ENCODE measurements around the gene CRYBB1. TPM values are rescaled to one million over a fixed set of nuclear protein-coding genes. Genes with fewer than 3 reads are reported as not detected.

CRYBB1 gene
- total RNA-seq, 4 donors from 2014 or later, result 1.0 TPM; not detected in 3

MicroRNAs within 50 kb of the gene (microRNA counts, 767-probe panel; counts per million panel counts)
- 0 to 1,490 counts per million in 2 donors for microRNA hsa-miR-548j

Small RNAs within 50 kb of the gene (microRNA-seq; reads per million reads assigned to microRNA genes)
- 5.1 reads per million, percentile 10 among the genes with 10 or more reads in this experiment for gene MIR548J

Small RNAs within 50 kb of the gene (small RNA-seq; reads per million reads assigned to genes)
- gene MIR548J (not detected), gene RF01874 (not detected)

Other genes starting within 250 kb of the CRYBB1 start
- gene ASPHD2, start 188.8 kb downstream of the CRYBB1 start, total RNA-seq, result 1 to 10 TPM in 3 of 4 donors, under 1 TPM in 1; 0.38 to 2.4 (median 1.6) TPM
- 10 to 100 TPM; 27.4 to 51.8 (median 39.1) TPM for gene HPS4, start 134.2 kb downstream of the CRYBB1 start, total RNA-seq
- gene SRRD, start 134.2 kb downstream of the CRYBB1 start, total RNA-seq, result 10 to 100 TPM; 17.9 to 37.4 (median 26.2) TPM
- 10 to 100 TPM; 30.7 to 66.7 (median 50.0) TPM for gene TFIP11, start 105.6 kb downstream of the CRYBB1 start, total RNA-seq
- 100 to 1,000 TPM in 3 of 4 donors, 10 to 100 TPM in 1; 99.2 to 154 (median 121) TPM for gene TPST2, start 27.9 kb downstream of the CRYBB1 start, total RNA-seq
- not detected for gene CRYBA4, start 3.9 kb upstream of the CRYBB1 start, total RNA-seq
- gene MIAT, start 39.6 kb upstream of the CRYBB1 start, total RNA-seq, result 1 to 10 TPM in 3 of 4 donors, under 1 TPM in 1; 0.67 to 2.6 (median 1.2) TPM